ENCODE results near the gene SPRED3. TPM values are rescaled to one million over a fixed set of nuclear protein-coding genes. Genes with fewer than 3 reads are reported as not detected.

Gene SPRED3
- total RNA-seq, 1 donor from 2014 or later, result 0.62 TPM

DNA sequence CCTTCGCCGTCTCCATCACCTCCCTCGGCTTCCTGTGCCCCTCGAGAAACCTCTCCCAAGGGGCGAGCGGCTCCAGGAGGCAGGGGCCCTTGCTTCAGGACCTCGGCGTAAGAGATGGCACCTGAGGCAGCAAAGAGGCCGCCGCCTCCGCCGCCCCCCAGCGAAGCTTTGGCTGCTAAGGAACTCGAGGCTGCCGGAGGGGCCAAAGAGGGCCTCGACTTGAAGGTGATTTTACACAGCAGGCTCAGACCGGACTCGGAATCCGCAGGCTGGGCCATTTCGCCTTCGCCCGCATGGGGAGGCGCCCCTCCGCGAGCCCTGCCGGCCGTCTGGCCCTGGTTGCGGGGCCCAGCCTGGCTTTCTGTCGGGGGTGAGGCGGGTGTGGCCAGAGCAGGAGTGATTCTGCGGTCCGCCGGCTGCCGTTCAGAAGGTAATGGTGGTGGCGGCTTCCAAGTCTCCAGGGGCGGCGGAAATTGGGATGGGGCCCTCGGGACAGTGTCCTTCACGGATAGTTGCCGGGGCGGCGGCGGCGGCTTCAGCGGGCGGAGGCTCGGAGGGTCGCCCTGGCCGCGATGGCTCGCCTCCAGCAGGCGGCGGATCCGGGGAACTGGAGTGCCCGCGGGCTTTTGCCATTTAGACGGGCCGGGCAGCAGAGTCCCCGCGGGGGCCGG, 2.1 kb upstream of the SPRED3 start:
- TF ChIP-seq, protein P1, sequence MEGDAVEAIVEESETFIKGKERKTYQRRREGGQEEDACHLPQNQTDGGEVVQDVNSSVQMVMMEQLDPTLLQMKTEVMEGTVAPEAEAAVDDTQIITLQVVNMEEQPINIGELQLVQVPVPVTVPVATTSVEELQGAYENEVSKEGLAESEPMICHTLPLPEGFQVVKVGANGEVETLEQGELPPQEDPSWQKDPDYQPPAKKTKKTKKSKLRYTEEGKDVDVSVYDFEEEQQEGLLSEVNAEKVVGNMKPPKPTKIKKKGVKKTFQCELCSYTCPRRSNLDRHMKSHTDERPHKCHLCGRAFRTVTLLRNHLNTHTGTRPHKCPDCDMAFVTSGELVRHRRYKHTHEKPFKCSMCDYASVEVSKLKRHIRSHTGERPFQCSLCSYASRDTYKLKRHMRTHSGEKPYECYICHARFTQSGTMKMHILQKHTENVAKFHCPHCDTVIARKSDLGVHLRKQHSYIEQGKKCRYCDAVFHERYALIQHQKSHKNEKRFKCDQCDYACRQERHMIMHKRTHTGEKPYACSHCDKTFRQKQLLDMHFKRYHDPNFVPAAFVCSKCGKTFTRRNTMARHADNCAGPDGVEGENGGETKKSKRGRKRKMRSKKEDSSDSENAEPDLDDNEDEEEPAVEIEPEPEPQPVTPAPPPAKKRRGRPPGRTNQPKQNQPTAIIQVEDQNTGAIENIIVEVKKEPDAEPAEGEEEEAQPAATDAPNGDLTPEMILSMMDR (IDR thresholded peaks at IDR 0.05), result no peak
- Histone ChIP-seq H3K9me3 (no peaks in the 10 kb centered on the region), H3K4me1 (peaks cover 32% of the 10 kb centered on the region), H3K36me3 (peaks cover 27% of the 10 kb centered on the region), H3K4me3 (peak overlapping the region; percentile 62), H3K27me3 (ENCODE audit: low read depth) (peaks cover 12% of the 10 kb centered on the region), H3K27ac (no peak overlapping the region)
- no peak for DNase-seq
- ATAC-seq, result no peak
- intact Hi-C loops (cut with DNase I), result no loop called here

DNA sequence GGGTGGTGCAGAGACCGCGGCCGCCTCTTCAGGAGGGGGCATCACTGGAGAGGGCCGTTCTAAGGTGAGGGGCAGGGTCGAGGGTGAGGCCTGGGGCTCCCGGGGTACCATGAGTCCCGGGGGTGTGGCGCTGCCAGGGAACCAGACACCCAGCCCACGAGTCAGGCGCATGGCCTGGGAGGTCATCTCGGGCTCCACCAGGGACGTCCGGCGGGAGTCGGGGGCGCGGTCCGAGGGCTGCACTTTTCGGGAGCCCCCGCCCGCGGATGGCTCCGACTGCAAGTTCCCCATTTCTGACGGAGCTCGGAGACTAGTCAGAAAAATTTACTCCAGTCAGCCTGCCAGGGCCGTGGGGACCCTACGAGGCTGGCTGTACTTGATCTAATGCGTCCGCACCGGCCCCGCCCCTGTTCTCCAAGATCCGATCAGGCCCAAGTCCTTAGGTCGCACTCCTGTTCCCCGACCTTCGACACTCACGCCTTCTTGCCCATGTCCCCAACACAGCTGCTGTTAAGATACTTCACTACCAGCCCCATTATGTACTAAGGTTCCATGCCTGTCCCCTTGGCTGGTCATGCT, 1.4 kb upstream of the SPRED3 start:
- Histone ChIP-seq H3K9me3 (no peaks in the 10 kb centered on the region), H3K4me1 (peaks cover 32% of the 10 kb centered on the region), H3K36me3 (peaks cover 21% of the 10 kb centered on the region), H3K27ac (peak overlapping the region; percentile 39), H3K4me3 (peak overlapping the region; percentile 62), H3K27me3 (ENCODE audit: low read depth) (peaks cover 12% of the 10 kb centered on the region)
- TF ChIP-seq, protein P1 (IDR thresholded peaks at IDR 0.05), result no peak
- intact Hi-C loops (cut with DNase I), result no loop called here
- DNase-seq, result peak; percentile 68
- ATAC-seq, result peak; percentile 2 to 4

DNA sequence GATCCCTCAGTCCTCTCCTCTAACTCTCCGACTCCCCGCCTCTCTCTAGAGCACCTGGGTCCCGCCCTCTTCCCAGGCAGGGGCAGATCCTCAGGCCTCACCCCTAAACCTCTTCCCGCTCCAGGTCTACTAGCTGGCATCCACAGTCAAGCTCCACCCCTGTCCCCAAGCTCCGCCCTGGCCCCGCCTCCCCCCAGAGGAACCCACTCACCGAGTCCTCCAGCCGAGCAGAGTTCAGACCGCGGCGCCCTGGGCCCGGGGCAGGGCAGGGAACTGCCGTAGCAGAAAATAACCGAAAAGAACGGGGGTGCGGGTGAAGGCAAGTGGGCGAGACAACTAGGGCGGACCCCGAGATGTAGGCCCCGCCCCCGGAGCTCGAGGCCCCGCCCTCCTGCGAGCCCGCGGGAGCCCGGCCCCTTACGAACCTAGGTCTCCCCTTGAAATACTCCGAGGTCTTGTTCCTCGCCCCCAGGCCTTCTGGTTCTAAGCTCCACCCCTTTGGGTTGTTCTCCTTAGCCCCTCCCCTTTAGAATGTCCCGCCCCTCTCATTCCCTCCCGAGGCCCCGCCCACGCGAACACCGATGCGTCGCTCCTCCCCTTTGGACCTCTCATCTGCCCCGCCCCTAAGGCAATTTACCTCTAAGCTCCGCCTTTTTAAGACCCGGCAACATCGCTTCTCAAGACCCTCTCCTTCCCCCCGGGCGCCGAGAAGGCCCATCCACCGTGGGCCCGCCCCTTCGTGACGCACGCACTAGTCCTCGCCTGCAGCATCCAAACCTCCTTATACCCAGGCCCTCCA, 748 bp upstream of the SPRED3 start, which contains the start of gene GGN:
Gene GGN (minus strand): TSS at position 485 of the 799 bp plus-strand sequence. CDS start 773 bp downstream, outside the sequence.
- DNase-seq, result peak; percentile 90
- Histone ChIP-seq H3K4me3 (peak within 1 kb of the TSS; percentile 62), H3K4me1 (peaks cover 32% of the 10 kb centered on the region), H3K9me3 (no peaks in the 10 kb centered on the region), H3K27me3 (ENCODE audit: low read depth) (peaks cover 12% of the 10 kb centered on the region), H3K27ac (peak within 1 kb of the TSS; percentile 39), H3K36me3 (peaks cover 14% of the 10 kb centered on the region)
- TF ChIP-seq, protein P1 (IDR thresholded peaks at IDR 0.05), result no peak
- ATAC-seq, result peak; percentile 90 to 92
- intact Hi-C loops (cut with DNase I), result no loop called here

DNA sequence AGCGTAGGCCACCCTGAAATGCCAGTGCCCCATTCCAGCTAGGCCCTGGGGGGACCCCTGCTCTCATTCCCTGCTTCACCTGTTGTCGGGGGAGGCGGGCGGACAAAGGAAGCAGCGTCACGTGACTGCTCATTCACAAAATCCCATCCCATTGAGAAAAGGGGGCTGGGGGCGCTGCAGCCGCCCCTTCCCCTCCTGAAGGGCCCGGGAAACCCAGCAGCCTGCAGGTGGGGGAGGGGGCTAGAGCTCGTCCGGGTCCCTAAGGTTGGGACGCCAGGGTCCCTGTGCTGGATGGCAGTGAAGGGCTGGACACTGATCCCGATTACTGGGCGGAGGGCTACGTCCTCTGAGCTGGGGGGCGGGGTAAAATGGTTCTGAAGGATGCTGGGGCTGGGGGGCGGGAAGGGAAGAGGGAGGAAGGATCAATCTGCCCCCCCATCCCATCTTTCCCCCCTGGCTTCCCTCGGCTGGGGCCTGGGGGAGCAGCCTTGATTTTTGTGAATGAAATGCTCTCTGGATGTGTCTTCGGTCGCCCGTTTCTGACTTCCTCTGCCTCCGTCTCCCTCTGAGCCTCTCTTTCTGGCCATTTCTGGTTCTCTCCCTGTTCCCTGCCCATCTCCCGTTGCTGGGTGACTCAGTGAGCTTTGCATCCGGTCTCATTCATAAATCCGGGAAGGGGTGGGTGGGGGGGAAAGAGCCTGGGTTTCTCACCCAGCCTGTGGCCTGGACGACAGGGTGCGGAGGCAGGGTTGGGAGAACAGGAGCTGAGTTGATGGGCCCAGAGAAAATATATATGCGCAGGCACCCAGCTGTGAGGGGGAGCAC, 816 bp downstream of the SPRED3 start:
- no peak for ATAC-seq
- no peaks in the 10 kb centered on the region for H3K36me3 ChIP-seq
- H3K9me3 ChIP-seq, result no peaks in the 10 kb centered on the region
- no peak for DNase-seq
- H3K4me1 ChIP-seq, result peaks cover 32% of the 10 kb centered on the region
- H3K27me3 ChIP-seq (ENCODE audit: low read depth), result peaks cover 15% of the 10 kb centered on the region
- H3K27ac ChIP-seq, result no peak overlapping the region
- intact Hi-C loops (cut with DNase I), result no loop called here
- peak overlapping the region; percentile 62 for H3K4me3 ChIP-seq
- TF ChIP-seq, protein P1 (IDR thresholded peaks at IDR 0.05), result no peak
